ENCODE measurements around the gene RGL1. TPM values are rescaled to one million over a fixed set of nuclear protein-coding genes. Genes with fewer than 3 reads are reported as not detected.
A peak's percentile ranks its signal among the peaks of the same experiment; 100 is the strongest.

The RGL1 gene
- total and polyA plus RNA-seq, 3 donors from 2014 or later, result 34.3 to 58.2 (median 41.5) TPM

GRCh38 chr1:183915625-183916510 is 110.9 kb downstream of the RGL1 start:
- intact Hi-C loops (cut with DNase I; ENCODE audit: low total_unique reads), result loop anchor here (10.0 kb wide), 1 partner anchor 261 kb away; the partner anchor contains the start of gene APOBEC4
- H3K9me3 ChIP-seq, result no peaks in the 10 kb centered on the region
- peak; percentile 82 for DNase-seq
- H3K4me3 ChIP-seq, result no peak overlapping the region
- no peaks in the 10 kb centered on the region for H3K36me3 ChIP-seq (ENCODE audit: low read depth, missing control alignments)
- H3K27me3 ChIP-seq, result no peaks in the 10 kb centered on the region
- no peak for TF ChIP-seq POLR2A (IDR thresholded peaks at IDR 0.05)
- TF ChIP-seq, protein P1, sequence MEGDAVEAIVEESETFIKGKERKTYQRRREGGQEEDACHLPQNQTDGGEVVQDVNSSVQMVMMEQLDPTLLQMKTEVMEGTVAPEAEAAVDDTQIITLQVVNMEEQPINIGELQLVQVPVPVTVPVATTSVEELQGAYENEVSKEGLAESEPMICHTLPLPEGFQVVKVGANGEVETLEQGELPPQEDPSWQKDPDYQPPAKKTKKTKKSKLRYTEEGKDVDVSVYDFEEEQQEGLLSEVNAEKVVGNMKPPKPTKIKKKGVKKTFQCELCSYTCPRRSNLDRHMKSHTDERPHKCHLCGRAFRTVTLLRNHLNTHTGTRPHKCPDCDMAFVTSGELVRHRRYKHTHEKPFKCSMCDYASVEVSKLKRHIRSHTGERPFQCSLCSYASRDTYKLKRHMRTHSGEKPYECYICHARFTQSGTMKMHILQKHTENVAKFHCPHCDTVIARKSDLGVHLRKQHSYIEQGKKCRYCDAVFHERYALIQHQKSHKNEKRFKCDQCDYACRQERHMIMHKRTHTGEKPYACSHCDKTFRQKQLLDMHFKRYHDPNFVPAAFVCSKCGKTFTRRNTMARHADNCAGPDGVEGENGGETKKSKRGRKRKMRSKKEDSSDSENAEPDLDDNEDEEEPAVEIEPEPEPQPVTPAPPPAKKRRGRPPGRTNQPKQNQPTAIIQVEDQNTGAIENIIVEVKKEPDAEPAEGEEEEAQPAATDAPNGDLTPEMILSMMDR (IDR thresholded peaks at IDR 0.05), result peak; percentile 88 to 98 (median 93)
- peaks cover 11% of the 10 kb centered on the region for H3K4me1 ChIP-seq
- H3K27ac ChIP-seq, result peak overlapping the region; percentile 35 to 81
- 28 to 38% methylated on average over 10 of the region's 10 CpGs for WGBS, 2 donors

DNA sequence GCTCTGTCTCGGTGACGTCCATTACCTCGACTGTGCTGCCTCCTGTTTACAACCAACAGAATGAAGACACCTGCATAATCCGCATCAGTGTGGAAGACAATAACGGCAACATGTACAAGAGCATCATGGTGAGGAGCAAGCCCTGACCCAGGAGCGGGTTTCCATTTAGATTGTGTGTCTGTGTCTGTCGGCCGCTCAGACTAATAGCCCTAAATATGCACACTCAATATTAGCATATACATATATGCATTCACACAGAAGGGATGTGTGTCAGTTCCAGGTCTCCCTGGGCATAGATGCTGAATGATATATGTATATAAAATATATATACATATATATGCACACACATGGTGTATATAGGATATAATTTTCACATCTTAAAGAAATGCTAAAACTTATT is 111.7 kb downstream of the RGL1 start:
- no peak for TF ChIP-seq POLR2A (IDR thresholded peaks at IDR 0.05)
- TF ChIP-seq, protein P1 (IDR thresholded peaks at IDR 0.05), result no peak
- no peaks in the 10 kb centered on the region for H3K36me3 ChIP-seq (ENCODE audit: low read depth, missing control alignments)
- no peaks in the 10 kb centered on the region for H3K27me3 ChIP-seq
- peak overlapping the region in 1 of 2 donors; percentile 35 for H3K27ac ChIP-seq
- no peak for DNase-seq
- WGBS, 2 donors, result 91 to 92% methylated on average over 8 of the region's 8 CpGs
- peaks cover 9% of the 10 kb centered on the region for H3K4me1 ChIP-seq
- H3K4me3 ChIP-seq, result no peak overlapping the region
- H3K9me3 ChIP-seq, result no peaks in the 10 kb centered on the region
- intact Hi-C loops (cut with DNase I; ENCODE audit: low total_unique reads), result loop anchor here (10.0 kb wide), 1 partner anchor 262 kb away; the partner anchor contains the start of gene APOBEC4

GRCh38 chr1:183918589-183918988 is 113.7 kb downstream of the RGL1 start:
- Histone ChIP-seq H3K27ac (no peak overlapping the region), H3K4me1 (peaks cover 9% of the 10 kb centered on the region), H3K9me3 (no peaks in the 10 kb centered on the region), H3K36me3 (ENCODE audit: low read depth, missing control alignments) (no peaks in the 10 kb centered on the region), H3K27me3 (no peaks in the 10 kb centered on the region), H3K4me3 (no peak overlapping the region)
- no peak for DNase-seq
- intact Hi-C loops (cut with DNase I; ENCODE audit: low total_unique reads), result loop anchor here (10.0 kb wide), 1 partner anchor 264 kb away; the partner anchor contains the start of gene APOBEC4
- TF ChIP-seq, protein P1 (IDR thresholded peaks at IDR 0.05), result no peak
- TF ChIP-seq POLR2A (IDR thresholded peaks at IDR 0.05), result no peak
- 78 to 86% methylated on average over 6 of the region's 6 CpGs for WGBS, 2 donors

GRCh38 chr1:183920651-183921050 is 115.7 kb downstream of the RGL1 start:
- H3K4me1 ChIP-seq, result peaks cover 3% of the 10 kb centered on the region
- no peak for DNase-seq
- no peak for TF ChIP-seq POLR2A (IDR thresholded peaks at IDR 0.05)
- TF ChIP-seq, protein P1 (IDR thresholded peaks at IDR 0.05), result no peak
- no peaks in the 10 kb centered on the region for H3K27me3 ChIP-seq
- H3K36me3 ChIP-seq (ENCODE audit: low read depth, missing control alignments), result no peaks in the 10 kb centered on the region
- H3K4me3 ChIP-seq, result no peak overlapping the region
- WGBS, 2 donors, result 63 to 80% methylated on average over 3 of the region's 3 CpGs
- intact Hi-C loops (cut with DNase I; ENCODE audit: low total_unique reads), result no loop called here
- H3K27ac ChIP-seq, result no peak overlapping the region
- no peaks in the 10 kb centered on the region for H3K9me3 ChIP-seq
